Breast epithelium (tissue), 4 donors: ENCODE measurements around the gene MMD2. TPM values are rescaled to one million over a fixed set of nuclear protein-coding genes. Genes with fewer than 3 reads are reported as not detected.

Experiments
- DNase-seq, 2 donors: peaks; one replicate each; pipeline ENCODE4 v3.0.0-alpha.2; 2019; ENCODE audit warnings: low spot score in 2 of 2
- H3K27ac ChIP-seq, 2 donors: fragments of 200-600 bp; sonication (generic) in 1 of 2; one replicate each; pipeline ENCODE4 v1.5.1; 2016 to 2019; ENCODE audit warnings: mild to moderate bottlenecking in 1 of 2
- H3K27me3 ChIP-seq, 2 donors: fragments of 200-600 bp; sonication (generic) in 1 of 2; one replicate each; pipeline versions ENCODE4 v1.5.1 to v1.6.0; 2017 to 2019; ENCODE audit warnings: control low read depth in 1 of 2, mild to moderate bottlenecking in 1 of 2
- H3K36me3 ChIP-seq: fragments of 200-600 bp; one replicate; pipeline ENCODE4 v1.5.1; 2019
- H3K4me1 ChIP-seq, 2 donors: fragments of 200-600 bp; sonication (generic); one replicate each; pipeline ENCODE4 v1.5.1; 2016 to 2019; ENCODE audit warnings: control low read depth in 1 of 2
- H3K4me3 ChIP-seq, 3 donors: fragments of 200-600 bp; sonication (generic); 1 replicate in 2 of 3; 2 replicates in 1 of 3; pipeline ENCODE4 v1.5.1; 2016 to 2019; ENCODE audit warnings: mild to moderate bottlenecking in 3 of 3, moderate library complexity in 2 of 3
- H3K9me3 ChIP-seq, 2 donors: fragments of 200-600 bp; sonication (generic) in 1 of 2; one replicate each; pipeline ENCODE4 v1.5.1; 2016 to 2019; ENCODE audit warnings: control low read depth in 1 of 2
- POLR2A ChIP-seq: fragments of 450-650 bp; IDR thresholded peaks from one replicate; pipeline ENCODE4 v1.6.1; 2016; ENCODE audit warnings: antibody characterized with exemption, mild to moderate bottlenecking, moderate library complexity
- POLR2AphosphoS5 ChIP-seq, 3 donors: sonication (generic); formaldehyde crosslinking; IDR thresholded peaks; one replicate each; pipeline ENCODE4 v1.6.1; 2017; ENCODE audit warnings: antibody characterized with exemption in 3 of 3
- intact Hi-C: fragments of 100-400 bp; cut with DNase I; formaldehyde crosslinking; loops from one replicate; pipeline ENCODE4 v1.15.1; 2023; ENCODE audit warnings: low total_unique reads
- total RNA-seq, 3 donors: library from RNA; depleted of rRNA; stranded (reverse); fragments of >200 nt; gene quantifications; one replicate each; pipeline ENCODE4 v1.1.0, GENCODE V29; 2016
- TF ChIP-seq, protein P1 (sequence below), 3 donors: fragments of 450-650 bp; IDR thresholded peaks; one replicate each; pipeline ENCODE4 v1.5.1; 2016 to 2017; ENCODE audit warnings: antibody characterized with exemption in 3 of 3, mild to moderate bottlenecking in 3 of 3, moderate library complexity in 3 of 3

Gene MMD2
- total RNA-seq, 3 donors from 2014 or later: not detected

DNA sequence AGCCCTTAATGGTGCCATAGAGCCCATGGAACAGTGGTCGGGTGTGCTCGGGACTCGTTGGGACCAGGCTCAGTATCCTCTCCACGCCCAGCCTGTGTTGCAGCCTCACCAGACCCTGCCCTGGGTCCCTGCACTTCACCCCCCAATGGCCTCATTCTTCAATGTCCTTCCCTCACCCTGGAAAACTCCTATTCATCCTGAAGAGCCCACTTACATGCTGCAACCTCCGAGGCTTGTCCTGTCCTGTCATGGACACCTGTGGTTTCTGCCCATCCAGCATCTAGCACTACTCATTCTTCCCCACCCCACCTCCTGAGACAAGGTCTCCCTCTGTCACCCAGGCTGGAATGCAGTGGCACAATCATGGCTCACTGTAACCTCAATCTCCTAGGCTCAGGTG lies 7.7 kb downstream of the MMD2 start:
- intact Hi-C loops: loop anchor here (5.0 kb wide), 1 partner anchor 1024 kb away; no protein-coding TSS in a partner anchor
- DNase-seq: no peak
- TF ChIP-seq, protein P1, sequence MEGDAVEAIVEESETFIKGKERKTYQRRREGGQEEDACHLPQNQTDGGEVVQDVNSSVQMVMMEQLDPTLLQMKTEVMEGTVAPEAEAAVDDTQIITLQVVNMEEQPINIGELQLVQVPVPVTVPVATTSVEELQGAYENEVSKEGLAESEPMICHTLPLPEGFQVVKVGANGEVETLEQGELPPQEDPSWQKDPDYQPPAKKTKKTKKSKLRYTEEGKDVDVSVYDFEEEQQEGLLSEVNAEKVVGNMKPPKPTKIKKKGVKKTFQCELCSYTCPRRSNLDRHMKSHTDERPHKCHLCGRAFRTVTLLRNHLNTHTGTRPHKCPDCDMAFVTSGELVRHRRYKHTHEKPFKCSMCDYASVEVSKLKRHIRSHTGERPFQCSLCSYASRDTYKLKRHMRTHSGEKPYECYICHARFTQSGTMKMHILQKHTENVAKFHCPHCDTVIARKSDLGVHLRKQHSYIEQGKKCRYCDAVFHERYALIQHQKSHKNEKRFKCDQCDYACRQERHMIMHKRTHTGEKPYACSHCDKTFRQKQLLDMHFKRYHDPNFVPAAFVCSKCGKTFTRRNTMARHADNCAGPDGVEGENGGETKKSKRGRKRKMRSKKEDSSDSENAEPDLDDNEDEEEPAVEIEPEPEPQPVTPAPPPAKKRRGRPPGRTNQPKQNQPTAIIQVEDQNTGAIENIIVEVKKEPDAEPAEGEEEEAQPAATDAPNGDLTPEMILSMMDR (IDR thresholded peaks at IDR 0.05): no peak
- no peak for TF ChIP-seq POLR2AphosphoS5 (IDR thresholded peaks at IDR 0.05)
- Histone ChIP-seq H3K9me3 (peaks cover 8 to 12% of the 10 kb centered on the region in 2 donors), H3K27ac (no peak overlapping the region), H3K36me3 (no peaks in the 10 kb centered on the region), H3K4me3 (no peak overlapping the region), H3K4me1 (no peaks in the 10 kb centered on the region), H3K27me3 (peaks cover 0 to 16% of the 10 kb centered on the region in 2 donors)

DNA sequence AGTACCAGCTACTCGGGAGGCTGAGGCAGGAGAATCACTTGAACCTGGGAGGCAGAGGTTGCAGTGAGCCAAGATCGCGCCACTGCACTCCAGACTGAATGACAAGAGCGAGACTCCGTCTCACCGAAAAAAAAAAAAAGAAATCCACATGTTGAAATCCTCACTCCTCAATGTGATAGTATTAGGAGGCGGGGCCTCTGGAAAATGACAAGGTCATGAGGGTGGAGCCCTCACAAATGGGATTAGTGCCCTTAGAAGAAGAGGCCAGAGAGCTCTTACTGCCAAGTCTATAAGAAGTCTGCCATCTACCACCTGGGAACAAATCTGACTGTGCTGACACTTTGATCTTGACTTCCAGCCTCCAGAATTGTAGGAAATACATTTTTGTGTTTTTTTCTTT lies 10.6 kb downstream of the MMD2 start:
- H3K27me3 ChIP-seq: peaks cover 0 to 9% of the 10 kb centered on the region in 2 donors
- DNase-seq: no peak
- intact Hi-C loops: no loop called here

DNA sequence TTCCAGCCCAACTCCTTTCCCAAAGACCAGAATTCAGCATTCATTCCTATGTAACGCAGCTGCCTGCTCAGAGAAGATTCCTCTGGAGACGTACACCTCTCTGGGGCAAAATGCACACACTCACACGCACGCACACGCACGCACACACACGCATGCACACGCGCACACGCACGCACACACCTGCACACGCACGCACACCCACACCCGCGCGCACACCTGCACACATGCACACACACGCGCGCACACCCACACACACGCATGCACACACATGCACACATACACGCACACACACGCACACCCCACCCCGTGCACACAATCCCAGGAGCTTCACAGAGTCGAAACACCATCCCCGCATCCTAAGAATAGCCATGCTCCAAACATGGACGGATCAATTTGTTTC lies 13.0 kb downstream of the MMD2 start:
- DNase-seq: no peak
- TF ChIP-seq POLR2AphosphoS5 (IDR thresholded peaks at IDR 0.05): no peak
- TF ChIP-seq POLR2A: no peak
- TF ChIP-seq, protein P1 (IDR thresholded peaks at IDR 0.05): no peak
- no peaks in the 10 kb centered on the region for H3K4me1 ChIP-seq
- no peak overlapping the region for H3K27ac ChIP-seq
- peaks cover 8 to 12% of the 10 kb centered on the region in 2 donors for H3K9me3 ChIP-seq
- intact Hi-C loops: no loop called here
- no peak overlapping the region for H3K4me3 ChIP-seq
- H3K27me3 ChIP-seq: peaks cover 0 to 9% of the 10 kb centered on the region in 2 donors
- no peaks in the 10 kb centered on the region for H3K36me3 ChIP-seq

More for the DNA sequence above, 10.6 kb downstream of the MMD2 start:
- H3K27ac ChIP-seq: no peak overlapping the region
- no peaks in the 10 kb centered on the region for H3K4me1 ChIP-seq
- peaks cover 8 to 12% of the 10 kb centered on the region in 2 donors for H3K9me3 ChIP-seq
- TF ChIP-seq POLR2AphosphoS5 (IDR thresholded peaks at IDR 0.05) (no peak), POLR2A (no peak)
- TF ChIP-seq, protein P1 (IDR thresholded peaks at IDR 0.05): no peak
- H3K4me3 ChIP-seq: no peak overlapping the region
- H3K36me3 ChIP-seq: no peaks in the 10 kb centered on the region

DNA sequence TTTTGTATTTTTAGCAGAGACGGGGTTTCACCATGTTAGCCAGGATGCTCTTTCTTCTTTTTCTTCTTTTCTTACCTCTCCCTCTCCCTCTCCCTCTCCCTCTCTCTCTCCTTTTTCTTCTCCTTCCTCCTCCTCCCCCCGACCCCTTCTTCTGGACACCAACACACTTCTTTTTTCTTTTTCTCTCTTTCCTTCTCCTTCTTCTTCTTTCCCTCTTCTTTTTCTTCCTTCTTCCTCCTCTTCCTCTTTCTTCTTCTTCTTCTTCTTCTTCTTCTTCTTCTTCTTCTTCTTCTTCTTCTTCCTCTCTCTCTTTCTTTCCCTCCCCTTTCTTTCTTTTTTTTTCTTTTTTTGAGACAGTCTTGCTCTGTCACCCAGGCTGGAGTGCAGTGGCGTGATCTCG lies 14.0 kb downstream of the MMD2 start:
- no peak for TF ChIP-seq POLR2A
- peaks cover 0 to 9% of the 10 kb centered on the region in 2 donors for H3K27me3 ChIP-seq
- intact Hi-C loops: no loop called here

DNA sequence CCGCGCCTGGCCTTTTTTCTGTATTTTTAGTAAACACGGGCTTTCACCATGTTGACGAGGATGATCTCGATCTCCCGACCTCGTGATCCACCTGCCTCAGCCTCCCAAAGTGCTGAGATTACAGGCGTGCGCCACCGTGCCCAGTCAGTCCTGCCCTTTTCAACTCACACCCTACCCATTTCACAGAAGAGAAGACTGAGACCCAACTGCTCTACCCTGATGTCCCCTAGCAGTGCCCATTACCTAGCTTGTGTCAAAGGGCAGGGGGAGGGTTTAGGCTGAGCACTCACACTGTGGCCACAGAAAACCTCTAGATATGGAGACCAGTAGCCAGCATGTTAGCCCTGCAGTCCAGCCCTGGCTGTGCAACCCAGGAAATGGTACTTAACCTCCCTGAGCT lies 15.7 kb downstream of the MMD2 start:
- intact Hi-C loops: no loop called here
- peaks cover 2 to 4% of the 10 kb centered on the region in 2 donors for H3K9me3 ChIP-seq
- H3K4me3 ChIP-seq: no peak overlapping the region
- peaks cover 0 to 9% of the 10 kb centered on the region in 2 donors for H3K27me3 ChIP-seq
- no peak for DNase-seq
- H3K36me3 ChIP-seq: no peaks in the 10 kb centered on the region
- no peak overlapping the region for H3K27ac ChIP-seq
- TF ChIP-seq POLR2AphosphoS5 (IDR thresholded peaks at IDR 0.05) (no peak), POLR2A (no peak)
- TF ChIP-seq, protein P1 (IDR thresholded peaks at IDR 0.05): no peak
- no peaks in the 10 kb centered on the region for H3K4me1 ChIP-seq

More for the DNA sequence above, 14.0 kb downstream of the MMD2 start:
- Histone ChIP-seq H3K36me3 (no peaks in the 10 kb centered on the region), H3K4me3 (no peak overlapping the region), H3K4me1 (no peaks in the 10 kb centered on the region), H3K27ac (no peak overlapping the region), H3K9me3 (peaks cover 8 to 12% of the 10 kb centered on the region in 2 donors)
- no peak for DNase-seq
